ENCODE measurements around the gene CORO6. TPM values are rescaled to one million over a fixed set of nuclear protein-coding genes. Genes with fewer than 3 reads are reported as not detected.

Gene CORO6
- total and polyA plus RNA-seq, 7 donors, result 182 to 710 (median 494) TPM

DNA sequence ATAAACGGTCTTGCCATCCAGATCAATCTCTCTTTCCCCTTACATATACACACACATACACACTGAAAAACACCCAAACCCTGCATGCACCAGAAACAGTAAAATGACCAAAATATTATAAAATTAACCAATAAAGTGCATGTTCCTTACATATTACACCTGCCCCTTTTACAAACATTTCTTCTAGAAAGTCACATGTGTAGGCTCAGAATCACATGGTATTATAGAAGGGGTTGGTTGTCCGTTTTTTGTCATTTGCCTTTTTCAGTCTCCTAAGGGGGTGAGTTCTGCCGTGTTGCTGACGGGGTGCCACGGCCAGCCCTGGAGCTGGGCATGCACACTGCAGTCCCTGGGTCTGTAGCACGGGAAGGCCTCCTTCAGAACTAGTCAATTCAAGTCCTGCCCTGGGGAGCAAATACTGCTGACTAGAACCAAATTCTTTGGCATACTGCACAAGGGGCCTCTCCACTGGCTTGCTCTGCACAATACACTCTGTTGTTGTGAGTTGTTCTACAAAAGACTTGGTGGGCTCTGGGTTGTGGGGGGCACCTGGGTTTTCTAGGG lies 8.0 kb upstream of the CORO6 start:
- H3K4me1 ChIP-seq, result peaks cover 62% of the 10 kb centered on the region
- intact Hi-C loops (cut with DNase I), result loop anchor here in 1 of 2 donors (5.0 to 10.0 kb wide), 2 partner anchors 147 to 294 kb away; no protein-coding TSS in a partner anchor
- H3K9me3 ChIP-seq, result no peaks in the 10 kb centered on the region
- no peaks in the 10 kb centered on the region for H3K27me3 ChIP-seq (ENCODE audit: insufficient read depth in 3 of 3, low read length in 2 of 3)
- WGBS, 3 donors, result 42 to 71% (median 54%) methylated on average over 6 of the region's 6 CpGs
- H3K27ac ChIP-seq, result peak overlapping the region; percentile 52
- DNase-seq, result no peak
- peaks cover 11 to 78% of the 10 kb centered on the region in 2 donors for H3K36me3 ChIP-seq (ENCODE audit: insufficient read depth in 1 of 2, low read depth in 1 of 2)
- TF ChIP-seq, protein P1, sequence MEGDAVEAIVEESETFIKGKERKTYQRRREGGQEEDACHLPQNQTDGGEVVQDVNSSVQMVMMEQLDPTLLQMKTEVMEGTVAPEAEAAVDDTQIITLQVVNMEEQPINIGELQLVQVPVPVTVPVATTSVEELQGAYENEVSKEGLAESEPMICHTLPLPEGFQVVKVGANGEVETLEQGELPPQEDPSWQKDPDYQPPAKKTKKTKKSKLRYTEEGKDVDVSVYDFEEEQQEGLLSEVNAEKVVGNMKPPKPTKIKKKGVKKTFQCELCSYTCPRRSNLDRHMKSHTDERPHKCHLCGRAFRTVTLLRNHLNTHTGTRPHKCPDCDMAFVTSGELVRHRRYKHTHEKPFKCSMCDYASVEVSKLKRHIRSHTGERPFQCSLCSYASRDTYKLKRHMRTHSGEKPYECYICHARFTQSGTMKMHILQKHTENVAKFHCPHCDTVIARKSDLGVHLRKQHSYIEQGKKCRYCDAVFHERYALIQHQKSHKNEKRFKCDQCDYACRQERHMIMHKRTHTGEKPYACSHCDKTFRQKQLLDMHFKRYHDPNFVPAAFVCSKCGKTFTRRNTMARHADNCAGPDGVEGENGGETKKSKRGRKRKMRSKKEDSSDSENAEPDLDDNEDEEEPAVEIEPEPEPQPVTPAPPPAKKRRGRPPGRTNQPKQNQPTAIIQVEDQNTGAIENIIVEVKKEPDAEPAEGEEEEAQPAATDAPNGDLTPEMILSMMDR (IDR thresholded peaks at IDR 0.05), result no peak
- ATAC-seq, result peak in 1 of 4 donors; percentile 13
- H3K4me3 ChIP-seq, result no peak overlapping the region

DNA sequence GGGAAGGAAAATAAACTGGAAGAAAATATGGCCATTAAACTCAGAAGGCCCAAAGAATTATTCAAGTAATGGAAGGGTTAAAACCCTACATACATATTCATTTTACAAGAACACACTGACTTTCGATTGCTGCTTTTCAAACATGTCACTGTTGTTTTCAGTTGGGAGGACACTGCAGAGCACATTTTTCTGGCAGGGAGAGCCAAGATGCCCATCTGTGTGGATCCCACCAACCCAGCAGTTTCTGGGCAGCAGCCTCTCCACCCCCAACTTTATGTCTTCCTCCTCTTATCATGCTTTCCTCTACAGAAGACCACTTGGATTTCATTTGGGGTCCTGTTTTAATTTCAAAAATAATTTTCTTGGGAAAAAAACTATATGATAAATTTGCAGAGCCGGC lies 7.1 kb upstream of the CORO6 start:
- Histone ChIP-seq H3K4me1 (peaks cover 70% of the 10 kb centered on the region), H3K36me3 (ENCODE audit: insufficient read depth in 1 of 2, low read depth in 1 of 2) (peaks cover 11 to 73% of the 10 kb centered on the region in 2 donors), H3K9me3 (no peaks in the 10 kb centered on the region), H3K27me3 (ENCODE audit: insufficient read depth in 3 of 3, low read length in 2 of 3) (no peaks in the 10 kb centered on the region), H3K4me3 (no peak overlapping the region), H3K27ac (peak overlapping the region; percentile 52)
- no peak for DNase-seq
- intact Hi-C loops (cut with DNase I), result loop anchor here in 1 of 2 donors (5.0 to 10.0 kb wide), 2 partner anchors 147 to 295 kb away; no protein-coding TSS in a partner anchor
- TF ChIP-seq, protein P1 (IDR thresholded peaks at IDR 0.05), result no peak
- WGBS, 3 donors, result 49 to 55% (median 50%) methylated on average over 2 of the region's 2 CpGs
- ATAC-seq, result no peak

DNA sequence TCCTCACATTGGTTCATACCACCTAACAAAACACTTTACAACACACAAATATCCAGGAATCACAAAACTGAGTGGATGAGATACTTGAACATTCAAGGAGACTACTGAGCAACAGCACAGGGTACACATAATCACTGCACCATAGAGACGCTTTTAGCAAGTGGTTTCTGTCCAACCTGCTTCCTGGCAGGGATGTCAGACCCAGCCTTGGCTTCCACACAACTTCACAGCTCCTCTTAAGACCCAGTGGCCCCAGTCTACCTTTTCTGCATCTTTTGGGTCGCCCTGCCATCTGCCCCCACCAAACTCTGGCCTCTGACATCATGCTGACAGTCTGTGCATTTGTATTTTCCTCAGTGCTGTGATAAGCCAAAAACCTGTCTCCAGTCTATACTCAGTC lies 5.9 kb upstream of the CORO6 start:
- peak overlapping the region; percentile 52 for H3K27ac ChIP-seq
- intact Hi-C loops (cut with DNase I), result no loop called here
- H3K36me3 ChIP-seq (ENCODE audit: insufficient read depth in 1 of 2, low read depth in 1 of 2), result peaks cover 11 to 61% of the 10 kb centered on the region in 2 donors
- no peaks in the 10 kb centered on the region for H3K9me3 ChIP-seq
- TF ChIP-seq, protein P1 (IDR thresholded peaks at IDR 0.05), result no peak
- peaks cover 64% of the 10 kb centered on the region for H3K4me1 ChIP-seq
- H3K4me3 ChIP-seq, result no peak overlapping the region
- no peak for DNase-seq
- no peaks in the 10 kb centered on the region for H3K27me3 ChIP-seq (ENCODE audit: insufficient read depth in 3 of 3, low read length in 2 of 3)
- peak; percentile 34 to 67 (median 49) for ATAC-seq
- WGBS, 3 donors, result 36 to 51% (median 36%) methylated on average over 2 of the region's 2 CpGs

DNA sequence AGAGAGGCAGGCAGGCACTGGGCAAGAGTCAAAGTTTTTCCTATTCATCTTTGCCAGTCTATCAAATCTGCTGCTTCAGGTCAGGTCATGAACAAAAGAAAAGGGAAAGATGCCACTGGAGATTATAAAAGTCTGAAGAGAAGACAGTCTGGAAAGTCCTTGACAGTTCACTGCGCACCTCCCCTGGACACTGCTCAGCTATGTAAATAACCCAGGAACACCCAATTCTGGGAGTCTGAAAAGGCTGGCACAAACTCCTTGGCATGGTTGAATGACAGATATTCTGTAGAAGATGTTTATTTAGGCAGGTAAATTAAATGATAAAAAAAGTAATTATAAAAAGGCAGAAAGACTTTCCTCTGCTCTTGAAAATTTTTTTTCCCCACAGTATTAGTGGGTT lies 5.2 kb upstream of the CORO6 start:
- peak overlapping the region; percentile 52 for H3K27ac ChIP-seq
- TF ChIP-seq, protein P1 (IDR thresholded peaks at IDR 0.05), result no peak
- intact Hi-C loops (cut with DNase I), result no loop called here
- H3K4me3 ChIP-seq, result no peak overlapping the region
- ATAC-seq, result no peak
- 40 to 50% (median 50%) methylated on average over 1 of the region's 1 CpG for WGBS, 3 donors
- H3K27me3 ChIP-seq (ENCODE audit: insufficient read depth in 3 of 3, low read length in 2 of 3), result no peaks in the 10 kb centered on the region
- no peaks in the 10 kb centered on the region for H3K9me3 ChIP-seq
- H3K36me3 ChIP-seq (ENCODE audit: insufficient read depth in 1 of 2, low read depth in 1 of 2), result peaks cover 11 to 56% of the 10 kb centered on the region in 2 donors
- no peak for DNase-seq
- peaks cover 70% of the 10 kb centered on the region for H3K4me1 ChIP-seq
